Limb (tissue), 2 donors: ENCODE data around the gene PHOX2A.
"Not testable (repeated sequence)": the region's sequence is repeated elsewhere in the genome, so short reads cannot be mapped to it uniquely, and the experiment has no call there.

Source experiments
- DNase-seq, 2 donors: peaks; one replicate each; pipeline ENCODE4 v3.0.0-alpha.2; 2016; ENCODE audit errors: extremely low spot score in 2 of 2

PHOX2A gene

GRCh38 chr11:72222106-72222891, 21.7 kb downstream of the PHOX2A start:
- DNase-seq, result peak in 1 of 2 donors; percentile 30

GRCh38 chr11:72221386-72222075, 22.4 kb downstream of the PHOX2A start:
- DNase-seq, result no peak

- no peak for DNase-seq
These were observed 23.1 kb downstream of the PHOX2A start for GRCh38 chr11:72220696-72221363.

DNA sequence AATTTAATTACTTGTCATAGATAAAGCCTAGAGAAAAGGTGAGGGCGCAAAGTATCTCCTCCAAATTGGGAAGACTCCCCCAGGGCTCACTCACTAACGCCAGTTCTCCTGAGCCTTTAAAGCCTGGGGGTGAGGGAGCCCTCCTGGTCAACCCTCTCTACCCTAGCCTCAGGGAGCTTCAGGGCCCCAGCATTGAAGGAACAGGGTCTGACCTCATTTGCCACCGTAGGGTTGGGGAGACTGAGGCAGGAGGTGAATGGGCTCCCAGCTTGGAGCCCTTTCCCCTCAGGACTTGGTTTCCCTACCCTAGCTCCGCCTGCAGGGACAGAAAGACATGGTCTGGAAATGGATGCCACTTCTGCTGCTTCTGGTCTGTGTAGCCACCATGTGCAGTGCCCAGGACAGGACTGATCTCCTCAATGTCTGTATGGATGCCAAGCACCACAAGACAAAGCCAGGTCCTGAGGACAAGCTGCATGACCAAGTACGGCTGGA, 25.7 kb downstream of the PHOX2A start:
- no peak for DNase-seq

GRCh38 chr11:72217841-72218240, 26.1 kb downstream of the PHOX2A start:
- DNase-seq, result no peak

DNA sequence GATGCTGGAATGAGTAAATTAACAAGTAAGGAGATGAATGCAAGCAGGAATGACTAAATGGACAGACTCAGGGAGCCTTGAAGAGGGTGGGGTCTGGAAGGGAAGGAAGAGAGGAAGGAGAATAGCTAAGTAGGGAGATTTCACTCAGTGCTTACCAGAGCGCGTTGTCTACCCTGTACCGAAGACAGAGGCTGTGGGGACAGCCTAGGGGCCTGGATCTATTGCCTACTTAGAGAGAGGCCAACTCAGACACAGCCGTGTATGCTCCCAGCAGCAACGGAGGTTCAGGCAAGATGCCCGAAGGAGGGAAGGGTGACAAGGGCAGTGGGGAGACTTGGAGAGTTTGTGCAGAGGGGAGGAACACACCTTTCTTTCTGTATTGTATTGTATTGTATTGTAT, 27.3 kb downstream of the PHOX2A start, which contains the start of gene FOLR2:
Gene FOLR2, plus strand, starts transcription at position 157 of the 400 bp plus-strand sequence. CDS start 1,791 bp downstream, outside the sequence.
- no peak for DNase-seq

GRCh38 chr11:72209101-72209500, 34.9 kb downstream of the PHOX2A start:
- no peak for DNase-seq

GRCh38 chr11:72208281-72208680, 35.7 kb downstream of the PHOX2A start:
- no peak for DNase-seq

DNA sequence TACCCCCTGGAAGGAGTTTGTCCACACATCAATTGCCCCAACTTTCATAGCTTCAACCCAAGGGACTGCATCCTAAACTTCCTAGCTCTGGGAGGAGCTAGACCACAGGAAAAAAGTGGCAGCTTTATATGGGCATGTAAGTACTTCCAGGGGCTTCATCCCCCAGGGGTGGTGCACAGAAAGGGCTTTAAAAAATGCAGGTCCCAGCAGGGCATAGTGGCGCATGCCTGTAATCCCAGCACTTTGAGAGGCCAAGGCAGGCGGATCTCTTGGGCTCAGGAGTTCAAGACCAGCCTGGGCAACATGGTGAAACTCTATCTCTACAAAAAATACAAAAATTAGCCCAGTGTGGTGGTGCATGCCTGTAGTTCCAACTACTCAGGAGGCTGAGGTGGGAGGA, 37.2 kb downstream of the PHOX2A start:
- DNase-seq, result not testable (repeated sequence)

DNA sequence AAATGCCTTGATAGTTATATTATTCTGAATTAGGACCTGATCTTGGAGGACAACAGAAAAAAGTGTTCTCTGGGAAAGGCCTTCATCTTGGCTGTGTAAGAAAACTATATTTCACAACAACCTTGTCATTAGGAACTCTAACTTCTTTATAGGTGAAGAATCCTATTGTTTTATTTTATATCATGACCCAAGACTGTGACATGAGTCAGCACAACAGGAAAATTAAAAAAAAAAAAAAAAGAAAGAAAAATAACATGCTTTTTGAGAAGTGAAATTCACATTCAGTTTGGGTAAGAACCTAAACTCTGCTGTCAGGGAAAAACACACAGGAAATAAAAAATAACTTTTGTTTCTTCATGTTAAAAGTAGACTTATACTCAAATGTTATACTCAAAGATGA, 39.1 kb downstream of the PHOX2A start:
- DNase-seq, result no peak

DNA sequence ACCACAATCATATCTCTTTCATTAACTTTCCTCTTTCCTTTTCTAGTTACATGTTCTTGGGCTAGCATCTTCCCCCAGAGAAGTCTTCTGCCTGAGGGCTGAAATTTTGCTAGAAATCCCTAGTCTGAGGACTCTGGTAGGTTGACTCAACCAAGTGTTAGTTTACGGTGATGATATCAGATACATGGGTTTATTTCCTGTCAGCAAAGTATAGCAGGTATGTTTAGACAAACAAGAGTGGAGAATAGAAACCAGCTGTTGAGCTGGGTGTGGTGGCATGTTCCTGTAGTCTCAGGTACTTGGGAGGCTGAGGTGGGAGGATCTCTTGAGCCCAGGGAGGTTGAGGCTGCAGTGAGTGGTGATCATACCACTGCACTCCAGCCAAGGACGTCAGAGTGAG, 40.8 kb downstream of the PHOX2A start:
- no peak for DNase-seq

- no peak for DNase-seq
These were observed 41.4 kb downstream of the PHOX2A start for GRCh38 chr11:72202571-72202970.

GRCh38 chr11:72201445-72201844, 42.5 kb downstream of the PHOX2A start:
- DNase-seq, result not testable (repeated sequence)

- DNase-seq, result no peak
These were observed 48.3 kb downstream of the PHOX2A start for GRCh38 chr11:72195518-72196270.

- DNase-seq, result no peak
These were observed 52.0 kb downstream of the PHOX2A start, which contains the start of gene FOLR1 for GRCh38 chr11:72191961-72192381. Gene FOLR1 (plus strand): TSS chr11:72192140. CDS start chr11:72192174, 34 bp downstream.

DNA sequence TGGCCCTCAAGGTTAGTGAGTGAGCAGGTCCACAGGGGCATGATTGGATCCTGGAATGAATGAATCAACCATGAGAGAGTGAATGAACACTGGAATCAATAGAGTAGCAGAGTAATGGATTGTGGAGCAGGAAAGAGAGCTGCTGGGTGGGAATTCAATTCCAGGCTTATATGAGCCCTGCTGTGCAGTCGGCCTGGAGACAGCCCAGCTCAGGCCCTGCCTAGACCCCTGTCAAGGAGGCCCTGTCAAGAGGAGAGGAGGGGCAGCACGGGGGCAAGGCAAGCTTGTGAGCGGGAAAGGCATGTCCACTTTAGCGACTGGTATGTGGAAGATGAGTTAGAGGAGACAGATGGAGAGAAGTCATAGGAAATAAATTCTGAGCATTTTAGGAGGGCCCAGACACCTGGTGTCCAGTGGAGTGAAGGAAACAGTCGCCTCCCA, 53.3 kb downstream of the PHOX2A start:
- DNase-seq, result no peak

DNA sequence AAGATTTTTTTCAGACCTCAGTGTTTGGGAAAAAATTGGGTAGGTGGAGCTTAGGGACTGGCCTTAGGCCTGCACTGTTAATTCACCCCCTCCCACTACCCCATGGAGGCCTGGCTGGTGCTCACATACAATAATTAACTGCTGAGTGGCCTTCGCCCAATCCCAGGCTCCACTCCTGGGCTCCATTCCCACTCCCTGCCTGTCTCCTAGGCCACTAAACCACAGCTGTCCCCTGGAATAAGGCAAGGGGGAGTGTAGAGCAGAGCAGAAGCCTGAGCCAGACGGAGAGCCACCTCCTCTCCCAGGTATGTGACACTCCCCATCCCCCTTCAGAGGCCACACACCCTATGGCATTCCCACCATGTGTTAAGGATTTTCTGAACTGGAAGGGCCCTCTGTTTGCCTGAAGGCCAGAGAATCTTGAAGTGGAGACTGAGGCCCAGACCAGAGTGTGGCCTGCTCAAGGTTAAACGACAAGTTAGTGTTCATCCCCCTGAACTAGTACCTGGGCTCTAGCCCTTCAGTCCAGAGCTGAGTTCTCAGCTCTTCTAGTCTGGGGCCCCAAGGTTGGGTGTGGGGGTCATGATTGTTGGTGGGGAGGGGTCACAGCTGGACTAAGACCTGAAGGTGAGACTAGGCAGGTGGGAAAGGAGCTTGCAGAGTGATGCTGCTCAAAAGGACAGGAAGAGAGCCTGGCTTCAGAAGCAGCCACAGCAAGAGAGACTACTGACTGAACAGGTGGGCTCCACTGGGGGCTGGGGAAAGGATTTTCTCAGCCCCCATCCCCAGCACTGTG, 54.3 kb downstream of the PHOX2A start:
- peak in 1 of 2 donors; percentile 6 for DNase-seq
